Activated T-helper 2 cell treated with anti-CD3 and anti-CD28 coated beads, Interferon-gamma antibody, Interleukin-2, Interleukin-4, amounts not matched to agents 10 μg/mL and 5 μg/mL and 100 μg/mL, durations not matched to agents 14 hours and 24 hours and 36 hours (primary cell): Measurements from ENCODE around the gene NDFIP2. TPM values are rescaled to one million over a fixed set of nuclear protein-coding genes. Genes with fewer than 3 reads are reported as not detected.

Experiments used
- DNase-seq: peaks from one replicate; pipeline ENCODE4 v3.0.0; 2021; ENCODE audit warnings: low spot score
- H3K27ac Mint-ChIP-seq: one replicate; pipeline ENCODE4 v1.8.0; 2021; ENCODE audit warnings: mixed read lengths
- H3K27me3 Mint-ChIP-seq: one replicate; pipeline ENCODE4 v1.8.0; 2021; ENCODE audit warnings: low read depth, mixed read lengths
- H3K36me3 Mint-ChIP-seq: one replicate; pipeline ENCODE4 v1.8.0; 2021; ENCODE audit warnings: low read depth, mixed read lengths
- H3K4me1 Mint-ChIP-seq: one replicate; pipeline ENCODE4 v1.8.0; 2021; ENCODE audit warnings: low read depth, mixed read lengths
- H3K4me3 Mint-ChIP-seq: one replicate; pipeline ENCODE4 v1.8.0; 2021; ENCODE audit warnings: low read depth, mild to moderate bottlenecking, moderate library complexity, mixed read lengths
- H3K9me3 Mint-ChIP-seq: one replicate; pipeline ENCODE4 v1.8.0; 2021; ENCODE audit warnings: mixed read lengths
- intact Hi-C: fragments of 100-400 bp; cut with micrococcal nuclease; formaldehyde crosslinking; loops from one replicate; pipeline ENCODE4 v1.15.1; 2023
- total RNA-seq: library from RNA; stranded (reverse); gene quantifications from 2 replicates; pipeline ENCODE4 v1.2.3, GENCODE V29; 2022

NDFIP2 gene
- total RNA-seq, 1 donor from 2014 or later: 227 TPM

DNA sequence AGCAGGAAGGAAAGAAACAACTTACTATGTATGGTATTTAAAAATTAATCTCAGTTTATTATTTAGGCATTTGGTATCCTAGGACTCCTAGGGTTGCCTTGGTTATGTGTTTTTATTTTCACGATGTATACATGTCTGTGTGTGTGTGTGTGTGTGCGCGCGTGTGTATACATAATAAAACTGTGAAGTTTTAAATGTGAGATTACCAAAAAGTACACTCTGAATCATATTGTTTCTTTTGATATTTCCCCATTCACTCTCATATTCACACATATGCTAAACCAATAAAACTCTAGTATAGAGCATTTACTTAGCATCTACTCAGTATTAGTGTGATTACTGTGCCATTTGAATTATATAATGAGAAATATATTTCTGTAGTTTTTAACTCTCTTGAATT, 30.8 kb upstream of the NDFIP2 start:
- Mint-ChIP-seq H3K27ac (peak overlapping the region; percentile 83), H3K4me3 (no peak overlapping the region), H3K27me3 (no peaks in the 10 kb centered on the region), H3K4me1 (peaks cover 84% of the 10 kb centered on the region), H3K36me3 (peaks cover 16% of the 10 kb centered on the region), H3K9me3 (peaks cover 10% of the 10 kb centered on the region)
- no peak for DNase-seq
- intact Hi-C loops: loop anchor here (2.0 kb wide), 2 partner anchors 41 to 63 kb away; no protein-coding TSS in a partner anchor

DNA sequence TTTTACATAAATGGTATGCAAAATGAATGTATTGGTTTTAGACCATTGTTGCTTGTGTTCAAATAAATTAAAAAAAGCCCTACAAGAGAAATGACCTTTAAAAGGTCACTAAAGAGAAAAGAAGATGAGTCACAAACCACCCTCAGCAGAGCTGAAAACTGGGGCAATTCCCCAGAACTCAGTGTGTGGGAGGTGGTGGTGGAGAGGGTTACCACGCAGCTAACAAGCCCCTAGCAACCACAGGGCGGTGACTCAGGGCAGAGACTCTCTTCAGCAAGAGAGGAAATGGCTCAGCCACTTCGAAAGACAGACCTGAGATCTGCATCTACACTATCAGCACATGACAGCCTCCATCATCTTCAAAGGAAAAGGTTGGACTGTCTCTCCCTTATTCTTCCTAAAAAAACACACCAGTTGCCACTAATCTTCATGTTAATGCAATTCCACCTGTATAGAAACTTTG, 29.4 kb upstream of the NDFIP2 start:
- H3K27ac Mint-ChIP-seq: peak overlapping the region; percentile 97
- H3K4me3 Mint-ChIP-seq: peak overlapping the region; percentile 75
- no peaks in the 10 kb centered on the region for H3K27me3 Mint-ChIP-seq
- H3K9me3 Mint-ChIP-seq: peaks cover 16% of the 10 kb centered on the region
- intact Hi-C loops: loop anchor here (1.0 to 2.0 kb wide), 5 partner anchors 30 to 74 kb away; partner anchors contain the start of gene NDFIP2
- H3K36me3 Mint-ChIP-seq: peaks cover 26% of the 10 kb centered on the region
- H3K4me1 Mint-ChIP-seq: peaks cover 80% of the 10 kb centered on the region
- peak; percentile 88 for DNase-seq

DNA sequence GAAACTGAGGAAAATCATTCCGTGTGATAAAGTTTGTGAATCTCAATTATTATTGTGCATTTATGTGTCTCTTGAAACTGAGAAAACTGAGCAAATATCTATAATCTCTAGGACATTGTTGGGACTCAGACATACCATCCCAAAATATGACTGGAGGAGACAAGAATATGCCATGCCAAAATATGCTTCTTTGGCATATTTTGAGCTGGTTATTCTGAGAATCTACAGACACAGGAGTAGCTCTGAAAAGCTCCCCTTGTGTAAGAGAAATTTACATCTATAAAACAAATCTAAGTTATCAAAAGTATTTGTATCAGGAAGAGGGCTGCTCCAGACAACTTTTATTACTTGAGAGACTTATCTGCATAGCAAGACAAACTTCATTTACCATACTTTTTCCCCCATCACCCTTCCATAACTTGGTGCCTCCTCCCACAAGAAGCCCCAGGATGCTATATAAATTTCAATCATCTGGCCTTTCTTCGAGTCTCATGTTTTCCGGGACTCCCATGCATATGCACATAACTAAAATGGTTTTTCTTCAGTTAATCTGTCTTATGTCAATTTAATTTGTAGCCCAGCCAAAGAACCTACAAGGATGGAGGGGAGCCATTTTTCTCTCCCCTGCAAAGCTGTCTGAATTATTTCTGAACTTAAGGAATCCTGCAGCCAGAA, 28.6 kb upstream of the NDFIP2 start:
- no peak for DNase-seq
- H3K9me3 Mint-ChIP-seq: peaks cover 16% of the 10 kb centered on the region
- H3K4me1 Mint-ChIP-seq: peaks cover 79% of the 10 kb centered on the region
- peaks cover 30% of the 10 kb centered on the region for H3K36me3 Mint-ChIP-seq
- no peaks in the 10 kb centered on the region for H3K27me3 Mint-ChIP-seq
- H3K27ac Mint-ChIP-seq: peak overlapping the region; percentile 97
- intact Hi-C loops: no loop called here
- peak overlapping the region; percentile 75 for H3K4me3 Mint-ChIP-seq

DNA sequence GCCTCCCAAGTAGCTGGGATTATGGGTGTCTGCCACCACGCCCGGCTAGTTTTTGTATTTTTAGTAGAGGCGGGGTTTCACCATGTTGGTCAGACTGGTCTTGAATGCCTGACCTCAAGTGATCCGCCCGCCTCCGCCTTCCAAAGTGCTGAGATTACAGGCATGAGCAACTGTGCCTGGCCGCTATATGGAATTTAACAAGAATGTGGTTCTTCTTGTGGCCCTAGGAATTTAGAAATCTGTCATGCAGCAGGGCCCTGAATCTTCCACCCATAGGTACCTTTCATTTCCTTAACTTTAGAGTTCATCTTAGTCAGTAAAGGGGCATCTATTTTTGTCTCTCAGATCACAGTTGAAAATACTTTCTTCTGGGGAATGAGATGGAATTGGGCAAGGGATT, 25.6 kb upstream of the NDFIP2 start:
- Mint-ChIP-seq H3K4me3 (no peak overlapping the region), H3K27me3 (no peaks in the 10 kb centered on the region)
- intact Hi-C loops: no loop called here

DNA sequence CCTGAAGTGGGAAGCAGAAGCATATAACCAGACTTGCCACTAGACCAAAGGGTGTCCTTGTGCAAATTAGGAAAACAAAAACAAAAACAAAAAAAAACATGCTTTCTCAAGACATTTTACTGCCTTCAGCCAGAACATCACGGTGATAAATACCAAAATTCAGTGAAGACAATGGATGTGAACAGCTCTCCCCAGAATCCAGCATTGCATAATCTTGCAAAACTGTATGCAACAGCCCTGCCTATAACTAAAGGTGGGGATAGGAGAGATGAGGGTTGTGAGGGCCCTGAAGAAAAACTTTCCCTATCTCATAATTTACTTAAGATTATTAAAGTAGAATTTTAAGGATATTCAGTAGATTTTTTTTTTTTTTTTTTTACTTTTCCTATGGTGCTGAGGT, 24.9 kb upstream of the NDFIP2 start:
- peaks cover 69% of the 10 kb centered on the region for H3K4me1 Mint-ChIP-seq
- H3K4me3 Mint-ChIP-seq: no peak overlapping the region
- no peaks in the 10 kb centered on the region for H3K27me3 Mint-ChIP-seq
- peaks cover 6% of the 10 kb centered on the region for H3K9me3 Mint-ChIP-seq
- H3K27ac Mint-ChIP-seq: peak overlapping the region; percentile 77
- DNase-seq: no peak
- H3K36me3 Mint-ChIP-seq: peaks cover 24% of the 10 kb centered on the region
- intact Hi-C loops: no loop called here

More for the DNA sequence above, 25.6 kb upstream of the NDFIP2 start:
- Mint-ChIP-seq H3K36me3 (peaks cover 24% of the 10 kb centered on the region), H3K4me1 (peaks cover 72% of the 10 kb centered on the region), H3K9me3 (peaks cover 6% of the 10 kb centered on the region), H3K27ac (peak overlapping the region; percentile 72)
- no peak for DNase-seq

DNA sequence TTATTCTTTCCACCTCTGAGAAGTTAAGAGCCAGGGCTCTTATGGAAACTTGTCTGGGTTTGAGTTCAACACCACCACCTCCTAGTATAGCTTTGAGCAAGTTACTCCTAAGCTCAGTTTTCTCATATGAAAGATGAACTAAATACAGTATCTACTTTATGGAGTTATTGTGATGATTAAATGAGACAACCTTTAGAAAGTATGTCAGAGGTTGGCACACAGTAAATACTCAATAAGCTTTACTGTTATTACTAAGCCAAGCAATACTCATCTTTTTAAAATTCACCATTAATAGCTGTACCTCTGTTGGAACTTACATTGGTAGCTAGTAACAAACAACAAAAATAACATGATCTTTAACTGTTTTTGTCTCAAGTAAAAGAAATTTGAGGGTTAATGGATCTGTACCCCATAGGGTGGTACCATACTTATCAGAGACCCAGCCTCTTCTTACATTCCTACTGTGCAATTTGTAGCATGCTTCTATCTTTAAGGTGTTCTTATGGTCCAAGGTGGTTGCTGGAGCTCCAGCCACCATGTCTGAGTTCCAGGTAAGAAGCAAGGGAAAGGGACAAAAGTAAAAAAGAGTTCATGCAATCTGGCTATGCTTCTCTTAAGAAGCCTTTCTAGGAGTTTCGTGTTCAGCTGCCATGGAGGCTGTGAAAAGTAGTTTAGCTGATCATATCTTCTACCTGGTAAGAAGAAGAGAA, 24.1 kb upstream of the NDFIP2 start:
- H3K4me3 Mint-ChIP-seq: no peak overlapping the region
- no peak for DNase-seq
- H3K27ac Mint-ChIP-seq: peak overlapping the region; percentile 77
- intact Hi-C loops: loop anchor here (1.0 kb wide), 2 partner anchors 24 to 43 kb away; partner anchors contain the start of gene NDFIP2
- H3K9me3 Mint-ChIP-seq: peaks cover 9% of the 10 kb centered on the region
- H3K4me1 Mint-ChIP-seq: peaks cover 67% of the 10 kb centered on the region
- peaks cover 24% of the 10 kb centered on the region for H3K36me3 Mint-ChIP-seq
- no peaks in the 10 kb centered on the region for H3K27me3 Mint-ChIP-seq

DNA sequence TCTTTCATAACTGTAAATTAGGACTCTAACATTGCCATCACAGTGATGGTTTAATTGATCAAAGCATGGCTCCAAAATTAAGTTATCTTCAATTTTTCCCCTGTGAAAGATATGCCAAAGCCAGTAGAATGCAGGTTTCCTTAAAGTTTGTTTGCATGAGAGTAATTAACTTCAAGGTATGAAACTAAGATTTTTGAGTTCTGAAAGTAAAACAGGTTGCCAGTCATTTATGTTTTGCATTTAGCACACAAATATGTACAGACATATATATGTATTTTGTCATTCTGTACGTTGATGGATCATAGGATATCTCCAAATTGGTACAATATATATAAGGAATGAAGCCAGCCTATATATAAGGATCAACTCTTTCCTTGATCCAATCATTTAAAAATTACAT, 23.6 kb upstream of the NDFIP2 start:
- Mint-ChIP-seq H3K27me3 (no peaks in the 10 kb centered on the region), H3K27ac (peak overlapping the region; percentile 77), H3K36me3 (peaks cover 27% of the 10 kb centered on the region), H3K4me3 (peak overlapping the region; percentile 14), H3K9me3 (peaks cover 11% of the 10 kb centered on the region), H3K4me1 (peaks cover 67% of the 10 kb centered on the region)
- intact Hi-C loops: loop anchor here (1.0 kb wide), 2 partner anchors 24 to 43 kb away; partner anchors contain the start of gene NDFIP2
- no peak for DNase-seq

DNA sequence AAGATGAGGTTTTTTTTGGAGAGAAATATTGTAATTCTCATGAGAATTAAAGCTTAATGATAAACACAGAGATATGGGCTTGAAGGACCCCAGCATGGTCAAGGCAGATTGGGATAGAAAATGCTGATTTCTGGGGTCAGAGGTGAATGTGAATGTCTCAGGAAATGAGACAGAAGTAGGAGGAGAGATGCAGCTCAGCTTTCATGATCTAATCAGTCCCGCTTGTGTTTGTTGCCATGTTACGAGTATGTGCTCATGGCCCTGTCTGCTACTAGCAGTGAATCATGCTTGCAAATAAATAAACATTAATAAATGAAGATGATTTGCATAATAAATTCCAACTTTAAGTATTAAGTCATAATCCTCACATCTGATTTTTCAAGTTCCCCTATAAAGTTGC, 23.0 kb upstream of the NDFIP2 start:
- DNase-seq: no peak
- peaks cover 66% of the 10 kb centered on the region for H3K4me1 Mint-ChIP-seq
- H3K27ac Mint-ChIP-seq: peak overlapping the region; percentile 77
- intact Hi-C loops: loop anchor here (1.0 kb wide), 5 partner anchors 9 to 64 kb away; partner anchors contain the start of gene NDFIP2
- H3K9me3 Mint-ChIP-seq: peaks cover 16% of the 10 kb centered on the region
- no peaks in the 10 kb centered on the region for H3K27me3 Mint-ChIP-seq
- H3K36me3 Mint-ChIP-seq: peaks cover 32% of the 10 kb centered on the region
- H3K4me3 Mint-ChIP-seq: no peak overlapping the region

DNA sequence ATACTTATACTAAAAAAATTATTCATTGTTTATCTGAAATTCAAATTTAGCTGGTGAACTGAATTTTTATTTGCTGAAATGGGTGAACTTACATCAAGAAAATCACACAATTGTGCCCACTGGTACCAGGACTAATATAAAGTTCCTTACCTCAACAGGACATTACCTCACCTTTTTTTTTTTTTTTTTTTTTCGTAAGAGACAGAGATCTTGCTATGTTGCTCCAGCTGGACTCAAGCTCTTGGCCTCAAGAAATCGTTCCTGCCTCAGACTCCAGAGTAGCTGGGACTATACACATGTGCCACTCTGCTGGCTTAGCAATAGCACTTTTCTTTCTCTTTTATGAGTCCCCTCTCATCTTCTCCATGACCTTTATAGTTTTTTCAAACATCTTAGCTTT, 22.5 kb upstream of the NDFIP2 start:
- Mint-ChIP-seq H3K9me3 (peaks cover 19% of the 10 kb centered on the region), H3K4me3 (no peak overlapping the region), H3K27ac (peak overlapping the region; percentile 82), H3K27me3 (no peaks in the 10 kb centered on the region), H3K36me3 (peaks cover 30% of the 10 kb centered on the region), H3K4me1 (peaks cover 64% of the 10 kb centered on the region)
- intact Hi-C loops: loop anchor here (1.0 kb wide), 3 partner anchors 9 to 64 kb away; no protein-coding TSS in a partner anchor
- DNase-seq: no peak

DNA sequence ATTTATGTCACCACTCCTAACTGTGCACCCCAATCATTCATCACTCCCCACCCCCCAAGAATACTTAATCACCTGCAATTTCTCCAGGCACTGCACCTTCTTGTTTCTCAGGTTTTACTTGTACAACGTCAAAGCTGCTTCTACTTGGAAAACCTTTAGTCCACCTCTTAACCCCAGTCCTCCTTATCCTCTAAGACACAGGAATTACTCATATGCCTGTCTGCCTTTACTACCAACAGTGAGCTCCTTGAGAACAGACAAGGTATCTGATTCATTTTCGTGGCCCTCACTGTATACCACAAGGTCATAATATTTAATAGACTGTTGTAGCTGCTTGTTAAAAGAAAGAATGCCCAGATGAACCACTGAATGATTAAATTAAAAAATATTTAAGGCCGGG, 21.0 kb upstream of the NDFIP2 start:
- DNase-seq: no peak
- Mint-ChIP-seq H3K9me3 (peaks cover 21% of the 10 kb centered on the region), H3K27ac (peak overlapping the region; percentile 10), H3K4me1 (peaks cover 60% of the 10 kb centered on the region), H3K36me3 (peaks cover 27% of the 10 kb centered on the region), H3K4me3 (no peak overlapping the region), H3K27me3 (no peaks in the 10 kb centered on the region)
- intact Hi-C loops: no loop called here

DNA sequence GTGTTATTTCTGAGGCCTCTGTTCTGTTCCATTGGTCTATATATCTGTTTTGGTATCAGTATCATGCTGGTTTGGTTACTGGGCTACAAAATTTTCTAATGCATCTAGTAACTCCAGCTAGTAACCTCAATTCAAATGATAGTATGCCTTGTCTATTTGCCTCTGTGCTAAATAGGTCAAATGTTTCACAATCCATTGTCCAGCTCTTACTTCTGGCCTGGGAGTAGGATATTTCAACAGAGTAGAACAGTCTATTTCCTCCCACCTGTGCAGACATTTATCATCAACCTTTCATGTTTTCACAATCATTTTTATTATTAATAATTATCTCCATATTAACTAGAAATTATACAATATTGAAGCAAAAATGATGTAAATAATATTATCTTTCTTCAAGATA, 18.1 kb upstream of the NDFIP2 start:
- H3K4me1 Mint-ChIP-seq: peaks cover 53% of the 10 kb centered on the region
- DNase-seq: no peak
- intact Hi-C loops: no loop called here
- H3K9me3 Mint-ChIP-seq: peaks cover 15% of the 10 kb centered on the region
- peaks cover 16% of the 10 kb centered on the region for H3K36me3 Mint-ChIP-seq
- H3K27me3 Mint-ChIP-seq: no peaks in the 10 kb centered on the region
- no peak overlapping the region for H3K27ac Mint-ChIP-seq
- H3K4me3 Mint-ChIP-seq: no peak overlapping the region

DNA sequence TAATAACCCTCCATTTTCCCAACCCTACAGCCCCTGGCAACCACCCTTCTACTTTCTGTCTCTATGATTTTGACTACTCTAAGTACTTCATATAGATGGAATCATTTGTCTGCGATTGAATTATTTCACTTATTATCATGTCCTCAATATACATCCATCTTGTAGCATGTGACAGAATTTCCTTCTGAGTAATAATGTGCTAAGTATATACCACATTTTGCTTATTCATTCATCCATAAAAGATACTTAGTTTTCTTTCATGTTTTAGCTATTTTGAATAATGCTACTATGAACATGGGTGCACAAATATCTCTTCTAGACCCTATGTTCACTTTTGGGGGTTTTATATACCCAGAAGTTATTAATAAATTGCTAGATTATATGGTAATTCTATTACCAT, 17.4 kb upstream of the NDFIP2 start:
- Mint-ChIP-seq H3K36me3 (peaks cover 16% of the 10 kb centered on the region), H3K4me3 (no peak overlapping the region), H3K27ac (no peak overlapping the region), H3K27me3 (no peaks in the 10 kb centered on the region), H3K4me1 (peaks cover 54% of the 10 kb centered on the region), H3K9me3 (peaks cover 15% of the 10 kb centered on the region)
- DNase-seq: no peak
- intact Hi-C loops: no loop called here

DNA sequence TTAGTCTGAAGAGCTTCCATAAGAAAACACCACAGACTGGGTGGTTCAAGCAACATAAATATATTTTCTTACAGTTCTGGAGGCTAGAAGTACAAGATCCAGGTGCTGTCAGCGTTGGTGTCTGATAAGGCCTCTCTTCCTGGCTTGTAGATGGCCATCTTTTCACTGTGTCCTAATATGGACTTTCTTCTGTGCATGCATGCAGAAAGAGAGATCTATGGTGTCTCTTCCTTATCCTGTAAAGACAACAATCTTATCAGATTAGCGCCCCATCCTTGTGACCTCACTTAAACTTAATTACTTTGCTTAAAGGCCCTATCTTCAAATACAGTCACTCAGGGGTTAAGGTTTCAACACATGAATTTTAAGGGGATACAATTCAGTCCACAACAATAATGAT, 14.1 kb upstream of the NDFIP2 start:
- intact Hi-C loops: loop anchor here (1.0 to 5.0 kb wide), 2 partner anchors 9 to 40 kb away; no protein-coding TSS in a partner anchor
- H3K9me3 Mint-ChIP-seq: peaks cover 12% of the 10 kb centered on the region
- H3K36me3 Mint-ChIP-seq: peaks cover 19% of the 10 kb centered on the region
- H3K27me3 Mint-ChIP-seq: no peaks in the 10 kb centered on the region
- peaks cover 54% of the 10 kb centered on the region for H3K4me1 Mint-ChIP-seq
- H3K4me3 Mint-ChIP-seq: no peak overlapping the region
- no peak for DNase-seq
- no peak overlapping the region for H3K27ac Mint-ChIP-seq
